Adipocyte (in vitro differentiated cells): ENCODE results near the gene PLXNA4.
A peak's percentile ranks its signal among the peaks of the same experiment; 100 is the strongest.

Experiments
- DNase-seq: peaks from one replicate; pipeline ENCODE4 v3.0.0-alpha.2; 2015; ENCODE audit warnings: low read depth
- H3K27me3 ChIP-seq: replicated peaks from 2 replicates; pipeline ENCODE4 v1.7.0; 2013; ENCODE audit warnings: mild to moderate bottlenecking, low read length, moderate library complexity; ENCODE audit not compliant: control insufficient read depth, insufficient read depth
- H3K36me3 ChIP-seq: 2 replicates; pipeline ENCODE4 v1.7.0; 2013; ENCODE audit warnings: low read length, mild to moderate bottlenecking, moderate library complexity; ENCODE audit not compliant: control insufficient read depth, insufficient read depth, severe bottlenecking
- H3K4me1 ChIP-seq: 2 replicates; pipeline ENCODE4 v1.7.0; 2013; ENCODE audit warnings: mild to moderate bottlenecking, low read length, moderate library complexity; ENCODE audit not compliant: control insufficient read depth, insufficient read depth
- H3K4me3 ChIP-seq: 2 replicates; pipeline ENCODE4 v1.7.0; 2013; ENCODE audit warnings: mild to moderate bottlenecking, low read length, moderate library complexity
- H3K9ac ChIP-seq: 2 replicates; pipeline ENCODE4 v1.7.0; 2013; ENCODE audit warnings: mild to moderate bottlenecking, low read length, moderate library complexity
- H3K9me3 ChIP-seq: 2 replicates; pipeline ENCODE4 v1.7.0; 2013; ENCODE audit warnings: mild to moderate bottlenecking, low read length, moderate library complexity; ENCODE audit not compliant: control insufficient read depth

PLXNA4 gene, protein sequence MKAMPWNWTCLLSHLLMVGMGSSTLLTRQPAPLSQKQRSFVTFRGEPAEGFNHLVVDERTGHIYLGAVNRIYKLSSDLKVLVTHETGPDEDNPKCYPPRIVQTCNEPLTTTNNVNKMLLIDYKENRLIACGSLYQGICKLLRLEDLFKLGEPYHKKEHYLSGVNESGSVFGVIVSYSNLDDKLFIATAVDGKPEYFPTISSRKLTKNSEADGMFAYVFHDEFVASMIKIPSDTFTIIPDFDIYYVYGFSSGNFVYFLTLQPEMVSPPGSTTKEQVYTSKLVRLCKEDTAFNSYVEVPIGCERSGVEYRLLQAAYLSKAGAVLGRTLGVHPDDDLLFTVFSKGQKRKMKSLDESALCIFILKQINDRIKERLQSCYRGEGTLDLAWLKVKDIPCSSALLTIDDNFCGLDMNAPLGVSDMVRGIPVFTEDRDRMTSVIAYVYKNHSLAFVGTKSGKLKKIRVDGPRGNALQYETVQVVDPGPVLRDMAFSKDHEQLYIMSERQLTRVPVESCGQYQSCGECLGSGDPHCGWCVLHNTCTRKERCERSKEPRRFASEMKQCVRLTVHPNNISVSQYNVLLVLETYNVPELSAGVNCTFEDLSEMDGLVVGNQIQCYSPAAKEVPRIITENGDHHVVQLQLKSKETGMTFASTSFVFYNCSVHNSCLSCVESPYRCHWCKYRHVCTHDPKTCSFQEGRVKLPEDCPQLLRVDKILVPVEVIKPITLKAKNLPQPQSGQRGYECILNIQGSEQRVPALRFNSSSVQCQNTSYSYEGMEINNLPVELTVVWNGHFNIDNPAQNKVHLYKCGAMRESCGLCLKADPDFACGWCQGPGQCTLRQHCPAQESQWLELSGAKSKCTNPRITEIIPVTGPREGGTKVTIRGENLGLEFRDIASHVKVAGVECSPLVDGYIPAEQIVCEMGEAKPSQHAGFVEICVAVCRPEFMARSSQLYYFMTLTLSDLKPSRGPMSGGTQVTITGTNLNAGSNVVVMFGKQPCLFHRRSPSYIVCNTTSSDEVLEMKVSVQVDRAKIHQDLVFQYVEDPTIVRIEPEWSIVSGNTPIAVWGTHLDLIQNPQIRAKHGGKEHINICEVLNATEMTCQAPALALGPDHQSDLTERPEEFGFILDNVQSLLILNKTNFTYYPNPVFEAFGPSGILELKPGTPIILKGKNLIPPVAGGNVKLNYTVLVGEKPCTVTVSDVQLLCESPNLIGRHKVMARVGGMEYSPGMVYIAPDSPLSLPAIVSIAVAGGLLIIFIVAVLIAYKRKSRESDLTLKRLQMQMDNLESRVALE (N-terminal part only)

DNA sequence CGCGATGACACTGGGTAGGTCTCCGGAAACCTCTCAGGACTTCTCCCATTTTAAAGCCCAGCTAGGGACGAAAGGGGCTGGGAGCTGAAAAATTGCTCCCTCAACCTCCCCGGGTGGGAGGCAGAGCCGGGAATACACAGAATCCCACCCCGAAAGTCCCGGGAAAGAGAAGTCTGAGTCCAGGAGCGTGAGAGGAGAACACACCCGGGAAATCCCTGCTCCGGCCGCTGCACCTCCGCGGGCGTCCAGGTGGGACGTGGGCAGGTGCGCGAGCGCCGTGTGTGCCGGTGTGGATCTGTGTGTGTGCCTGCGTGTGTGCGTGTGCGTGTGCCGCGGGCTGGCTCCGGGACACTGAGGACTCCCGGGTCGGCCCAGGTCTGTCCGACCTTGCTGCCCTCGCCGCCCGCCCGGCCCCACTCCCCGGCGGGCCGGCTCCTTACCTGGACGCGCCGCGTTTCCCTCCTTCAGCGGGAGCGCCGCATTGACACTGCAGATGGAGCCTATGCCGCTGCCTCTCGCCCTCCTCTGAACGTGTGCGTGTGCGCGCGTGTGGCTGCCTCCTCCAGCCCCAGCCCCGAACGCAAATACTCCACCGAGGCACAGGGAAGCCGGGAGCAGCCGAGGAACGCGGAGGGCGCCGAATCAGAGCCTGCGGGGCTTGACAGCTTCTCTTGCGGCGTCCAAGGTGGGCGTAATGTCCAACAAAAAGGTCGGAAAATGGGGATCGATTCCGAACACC is at the start of gene PLXNA4:
PLXNA4 (minus strand) TSS at position 489 of the 739 bp plus-strand sequence. CDS start 67,777 bp downstream, outside the sequence.
- DNase-seq, result peak; percentile 50

DNA sequence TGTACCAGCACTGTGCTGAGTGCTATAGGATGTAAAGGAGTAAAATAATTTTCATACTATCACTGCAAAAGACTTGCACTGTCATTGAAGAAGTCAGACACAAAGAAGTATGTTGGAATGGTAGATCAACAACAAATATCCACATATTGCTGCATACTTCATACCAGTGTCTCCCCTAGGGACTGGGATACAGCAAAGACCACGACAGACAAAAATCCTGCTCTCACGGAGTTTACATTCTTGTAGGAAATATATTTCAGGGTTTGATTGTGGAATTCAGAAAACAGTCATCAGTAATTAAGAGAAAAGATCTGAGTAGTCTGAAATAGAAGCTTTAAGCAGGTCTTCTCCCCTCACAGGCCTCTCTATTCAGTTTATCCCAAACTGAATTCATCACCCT is 49.4 kb upstream of the PLXNA4 start:
- Histone ChIP-seq H3K4me1 (no peaks in the 10 kb centered on the region), H3K27me3 (peaks cover 10% of the 10 kb centered on the region), H3K9me3 (no peaks in the 10 kb centered on the region), H3K9ac (no peak overlapping the region), H3K4me3 (no peak overlapping the region), H3K36me3 (no peaks in the 10 kb centered on the region)
- DNase-seq, result no peak

More for the DNA sequence above, at the start of gene PLXNA4:
- H3K36me3 ChIP-seq, result peaks cover 18% of the 10 kb centered on the region
- no peaks in the 10 kb centered on the region for H3K27me3 ChIP-seq
- peak within 1 kb of the TSS; percentile 86 for H3K9ac ChIP-seq
- H3K9me3 ChIP-seq, result no peaks in the 10 kb centered on the region
- peak within 1 kb of the TSS; percentile 86 for H3K4me3 ChIP-seq
- H3K4me1 ChIP-seq, result peaks cover 40% of the 10 kb centered on the region

DNA sequence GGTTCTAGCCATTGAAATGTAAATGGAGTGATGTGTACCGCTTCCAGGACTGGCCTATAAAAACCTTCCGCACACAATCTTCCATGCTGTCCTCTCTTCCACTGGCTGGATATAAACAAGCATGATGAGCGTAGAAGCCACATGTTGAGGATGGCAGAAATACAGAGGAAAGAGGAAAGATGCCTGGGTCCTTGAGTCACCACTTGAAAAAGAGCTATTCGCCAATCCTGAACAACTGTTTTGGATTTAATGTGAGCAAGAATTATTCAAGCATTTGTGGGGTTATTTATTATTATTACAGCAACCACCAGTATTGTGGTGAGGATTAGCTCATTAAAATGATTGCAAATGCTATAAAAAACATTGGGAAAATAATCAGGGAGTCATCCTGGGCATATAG is 45.8 kb upstream of the PLXNA4 start:
- no peaks in the 10 kb centered on the region for H3K36me3 ChIP-seq
- DNase-seq, result no peak
- H3K9me3 ChIP-seq, result no peaks in the 10 kb centered on the region
- no peak overlapping the region for H3K9ac ChIP-seq
- peaks cover 5% of the 10 kb centered on the region for H3K4me1 ChIP-seq
- H3K4me3 ChIP-seq, result no peak overlapping the region
- peaks cover 10% of the 10 kb centered on the region for H3K27me3 ChIP-seq

DNA sequence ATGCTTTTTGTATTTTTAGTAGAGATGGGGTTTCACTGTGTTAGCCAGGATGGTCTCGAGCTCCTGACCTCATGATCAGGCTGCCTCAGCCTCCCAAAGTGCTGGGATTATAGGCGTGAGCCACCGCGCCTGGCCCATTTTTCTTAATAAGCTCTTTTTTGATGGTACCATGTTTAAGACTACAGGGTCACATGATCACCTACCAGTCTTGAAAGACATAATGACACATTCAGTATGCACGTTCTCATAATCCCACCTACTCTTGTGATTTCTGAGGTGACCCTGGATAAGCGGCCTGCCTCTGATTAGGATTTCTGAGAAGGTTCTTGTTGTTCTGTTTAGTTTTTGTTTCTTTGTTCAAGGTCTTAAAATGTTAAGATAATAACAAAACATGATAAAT is 43.7 kb upstream of the PLXNA4 start:
- Histone ChIP-seq H3K9ac (no peak overlapping the region), H3K4me3 (no peak overlapping the region), H3K27me3 (peaks cover 2% of the 10 kb centered on the region), H3K9me3 (no peaks in the 10 kb centered on the region), H3K4me1 (peaks cover 5% of the 10 kb centered on the region), H3K36me3 (no peaks in the 10 kb centered on the region)
- no peak for DNase-seq

DNA sequence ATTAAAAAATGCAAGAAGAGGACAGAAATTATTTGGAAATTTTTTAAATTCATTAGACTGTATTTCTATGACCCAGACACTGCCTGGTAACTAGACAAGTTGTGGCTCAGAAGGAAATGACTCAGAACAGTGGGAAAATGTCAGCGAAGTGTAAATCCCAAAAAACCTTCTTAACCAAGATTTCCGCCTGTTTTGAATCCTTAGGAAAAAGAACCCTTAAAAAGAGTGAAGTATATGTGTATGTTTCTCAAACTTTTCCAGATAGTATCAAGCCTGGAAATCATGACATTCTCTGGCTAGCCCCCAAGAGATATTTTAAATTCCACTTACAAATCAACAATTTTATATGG is 42.7 kb upstream of the PLXNA4 start:
- Histone ChIP-seq H3K27me3 (no peaks in the 10 kb centered on the region), H3K4me3 (no peak overlapping the region), H3K4me1 (peaks cover 10% of the 10 kb centered on the region), H3K9ac (no peak overlapping the region), H3K9me3 (no peaks in the 10 kb centered on the region), H3K36me3 (no peaks in the 10 kb centered on the region)
- DNase-seq, result peak; percentile 46

DNA sequence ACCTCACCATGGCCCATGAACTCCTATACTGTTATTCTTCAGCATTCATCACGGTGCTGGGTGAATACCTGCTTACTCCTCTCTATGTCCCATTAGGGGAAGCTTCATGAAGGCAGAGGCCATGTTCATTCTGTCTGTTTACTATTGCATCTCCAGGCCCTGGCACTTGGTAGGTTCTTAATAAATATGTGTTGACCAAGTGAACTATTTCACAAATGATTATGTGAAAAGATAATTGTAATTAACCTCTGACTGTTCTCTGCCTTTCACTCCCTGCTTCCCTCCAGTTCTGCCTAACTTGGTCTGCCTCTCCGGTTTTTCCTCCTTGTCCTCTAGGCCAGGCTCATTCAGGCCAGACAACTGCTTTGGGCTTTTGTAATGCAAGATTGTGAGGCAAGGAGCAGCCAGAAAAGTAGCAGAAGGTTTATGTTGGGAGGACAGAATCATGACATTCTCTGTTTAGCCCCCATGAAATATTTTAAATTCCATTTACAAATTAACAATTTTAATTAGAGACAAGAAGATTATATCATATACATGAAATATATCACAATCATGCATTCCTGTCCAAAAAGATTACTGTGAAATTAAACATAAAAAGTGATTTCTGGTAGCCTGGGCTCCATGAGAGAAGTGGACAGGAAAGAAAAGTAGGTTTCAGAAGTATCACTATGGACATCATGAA is 42.1 kb upstream of the PLXNA4 start:
- H3K27me3 ChIP-seq, result no peaks in the 10 kb centered on the region
- H3K4me1 ChIP-seq, result peaks cover 10% of the 10 kb centered on the region
- peak; percentile 11 for DNase-seq
- H3K9me3 ChIP-seq, result no peaks in the 10 kb centered on the region
- no peaks in the 10 kb centered on the region for H3K36me3 ChIP-seq
- H3K9ac ChIP-seq, result no peak overlapping the region
- no peak overlapping the region for H3K4me3 ChIP-seq

DNA sequence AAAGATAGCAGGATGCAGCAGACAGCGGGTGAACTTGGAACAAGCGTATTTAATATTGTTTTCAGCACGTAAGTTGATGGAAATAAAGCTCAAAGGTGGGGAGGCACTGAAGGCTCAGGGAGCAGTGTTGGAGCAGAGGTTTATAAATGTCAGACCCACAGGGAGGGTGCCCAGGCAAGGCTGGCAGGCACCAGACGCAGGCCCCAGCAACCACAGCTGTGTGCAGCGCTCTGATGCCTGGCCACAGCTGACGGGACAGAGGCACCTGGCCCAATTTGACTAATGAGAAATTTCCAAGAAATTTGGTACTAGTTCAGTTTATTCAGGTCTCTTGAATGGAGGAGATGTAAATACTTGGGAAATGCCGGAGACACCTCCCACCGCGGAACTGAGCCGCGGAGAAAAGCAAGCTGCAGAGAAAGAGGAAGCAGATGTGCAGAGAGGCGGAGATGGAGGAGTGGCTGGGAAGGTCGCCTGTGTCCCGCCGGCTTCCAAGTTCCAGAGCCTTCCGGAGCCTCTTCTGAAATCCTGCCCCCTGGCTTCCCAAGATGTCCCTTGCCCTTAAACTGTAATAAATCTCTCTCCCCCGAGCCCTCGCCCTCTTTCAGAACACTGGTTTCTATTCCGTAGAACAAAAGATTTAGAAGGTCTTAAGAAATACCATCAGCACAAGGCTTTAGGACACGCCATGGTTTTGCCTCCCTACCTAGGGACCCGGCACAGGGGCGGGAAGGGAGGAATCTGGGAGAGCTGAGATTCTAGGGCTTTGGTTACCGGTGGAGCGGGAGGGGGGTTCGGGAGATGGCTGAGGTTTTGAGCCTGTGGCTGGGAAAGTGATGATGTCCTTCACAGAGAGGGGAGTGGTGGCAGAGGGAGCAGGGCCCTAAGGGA is 38.4 kb upstream of the PLXNA4 start:
- H3K4me3 ChIP-seq, result peak overlapping the region; percentile 70
- peak overlapping the region; percentile 45 for H3K9ac ChIP-seq
- H3K27me3 ChIP-seq, result peaks cover 20% of the 10 kb centered on the region
- H3K9me3 ChIP-seq, result no peaks in the 10 kb centered on the region
- no peaks in the 10 kb centered on the region for H3K36me3 ChIP-seq
- peaks cover 10% of the 10 kb centered on the region for H3K4me1 ChIP-seq
- peak; percentile 20 for DNase-seq

DNA sequence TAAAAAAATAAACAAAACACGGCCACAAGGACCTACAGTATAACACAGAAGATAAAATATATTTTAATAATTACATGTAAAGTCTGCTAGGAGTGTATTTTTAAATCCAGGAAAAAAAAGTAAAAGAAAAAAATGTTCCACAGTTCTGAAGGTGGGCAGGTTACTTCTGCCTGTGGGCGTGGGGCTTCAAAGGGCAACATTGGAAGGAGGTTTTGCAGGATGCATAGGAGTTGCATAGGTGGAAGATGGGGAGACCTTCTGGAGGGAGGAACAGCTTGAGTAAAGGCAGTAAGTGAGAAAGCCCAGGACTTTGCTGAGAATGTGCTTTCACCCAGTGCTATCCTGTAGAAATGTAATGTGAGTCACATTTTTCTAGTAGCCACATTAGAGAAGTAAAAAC is 37.5 kb upstream of the PLXNA4 start:
- Histone ChIP-seq H3K4me3 (no peak overlapping the region), H3K36me3 (no peaks in the 10 kb centered on the region), H3K4me1 (peaks cover 8% of the 10 kb centered on the region), H3K9me3 (no peaks in the 10 kb centered on the region), H3K9ac (no peak overlapping the region), H3K27me3 (peaks cover 22% of the 10 kb centered on the region)
- no peak for DNase-seq

DNA sequence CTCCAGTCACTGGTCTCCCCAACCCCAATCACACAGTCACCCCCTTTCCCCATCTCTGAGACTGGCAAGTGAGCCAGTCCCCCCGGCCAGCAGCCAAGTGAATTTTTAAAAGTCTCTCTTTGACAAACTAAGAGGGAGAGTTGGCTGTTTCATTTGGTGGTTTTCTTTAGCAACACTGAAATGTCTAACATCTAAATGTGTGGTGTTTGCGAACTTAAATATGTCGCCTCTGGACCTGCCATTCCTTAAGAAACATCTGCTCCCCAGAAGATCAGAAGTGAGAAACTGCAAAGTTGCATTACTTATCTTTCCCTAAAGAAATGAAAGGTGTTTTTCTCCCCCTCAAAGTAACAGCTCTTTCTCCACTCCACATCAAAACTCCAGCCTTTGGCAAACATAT is 34.7 kb upstream of the PLXNA4 start:
- H3K4me3 ChIP-seq, result no peak overlapping the region
- H3K9me3 ChIP-seq, result no peaks in the 10 kb centered on the region
- H3K4me1 ChIP-seq, result peaks cover 4% of the 10 kb centered on the region
- H3K36me3 ChIP-seq, result no peaks in the 10 kb centered on the region
- H3K9ac ChIP-seq, result no peak overlapping the region
- no peak for DNase-seq
- peaks cover 26% of the 10 kb centered on the region for H3K27me3 ChIP-seq
